K562 (cell line): ENCODE measurements around the gene PPTC7. TPM values are rescaled to one million over a fixed set of nuclear protein-coding genes. Genes with fewer than 3 reads are reported as not detected.

Source experiments
- CREM ChIP-seq: IDR thresholded peaks from 2 replicates; pipeline ENCODE4 v1.6.1; 2014; ENCODE audit warnings: antibody characterized with exemption, low read depth
- HNRNPUL1 ChIP-seq: fragments of 200-400 bp; formaldehyde crosslinking; IDR thresholded peaks from 2 replicates; pipeline ENCODE4 v1.6.1; 2017; ENCODE audit warnings: low read length
- MCM5 ChIP-seq: fragments of 450-650 bp; IDR thresholded peaks from 2 replicates; pipeline ENCODE4 v1.6.1; 2016; ENCODE audit warnings: low read depth
- MYC ChIP-seq, 2 experiments: fragments of 250-450 bp in 1 of 2; sonication (Bioruptor Pico) in 1 of 2; IDR thresholded peaks; 2 replicates each; pipeline versions ENCODE4 v1.5.1 to v1.6.1; 2012 to 2021; ENCODE audit warnings: low read depth in 2 of 2, borderline replicate concordance in 1 of 2, improper control_type of control experiment in 1 of 2, low read length in 1 of 2, mild to moderate bottlenecking in 1 of 2, moderate library complexity in 1 of 2
- RBM17 ChIP-seq: fragments of 200-400 bp; formaldehyde crosslinking; IDR thresholded peaks from 2 replicates; pipeline ENCODE4 v1.6.1; 2017; ENCODE audit warnings: low read depth, mild to moderate bottlenecking, low read length, borderline replicate concordance
- RBM22 ChIP-seq: fragments of 200-400 bp; formaldehyde crosslinking; IDR thresholded peaks from 2 replicates; pipeline ENCODE4 v1.6.1; 2018; ENCODE audit warnings: low read length, low read depth; ENCODE audit not compliant: poor library complexity, severe bottlenecking
- SMC3 ChIP-seq: conservative IDR thresholded peaks from 2 replicates; pipeline ENCODE4 v1.6.1; 2011; ENCODE audit warnings: low read depth, low read length, improper control_type of control experiment; ENCODE audit not compliant: insufficient read depth
- TAF9B ChIP-seq: fragments of 450-650 bp; IDR thresholded peaks from 2 replicates; pipeline ENCODE4 v1.6.1; 2018; ENCODE audit warnings: mild to moderate bottlenecking; ENCODE audit not compliant: partially characterized antibody
- polyA plus RNA-seq, 8 experiments: library from polyadenylated mRNA; depleted of rRNA in 4 of 8; stranded (reverse) in 5 of 8; unstranded in 3 of 8; fragments of >200 nt; fragmentation: Nextera tagmentation in 2 of 8; fragmentation: Illumina TruSeq in 1 of 8; extraction: Ambion mirVana in 2 of 8; extraction: Trizol in 1 of 8; gene quantifications; 2 replicates each; pipeline versions ENCODE4 v1.2.1 to v1.2.3, GENCODE V29; 2011 to 2014; ENCODE audit warnings: inconsistent platforms in 1 of 8, missing spikeins in 1 of 8
- total RNA-seq, 7 experiments: library from RNA; depleted of rRNA in 6 of 7; stranded (reverse); fragments of >200 nt in 6 of 7; fragmentation: Illumina TruSeq in 2 of 7; extraction: Trizol in 2 of 7; gene quantifications; 2 replicates each; pipeline versions ENCODE4 v1.2.1 to v1.2.3, GENCODE V29; 2011 to 2021; ENCODE audit warnings: low replicate concordance in 1 of 7
- TF ChIP-seq, protein P1 (sequence below): fragments of 450-650 bp; IDR thresholded peaks from 2 replicates; pipeline ENCODE4 v1.6.1; 2017; ENCODE audit warnings: mild to moderate bottlenecking, moderate library complexity
- TF ChIP-seq, protein P2 (sequence below): fragments of 450-650 bp; IDR thresholded peaks from 2 replicates; pipeline ENCODE4 v1.6.1; 2016; ENCODE audit warnings: low read depth
- TF ChIP-seq, protein P3 (sequence below): fragments of 450-650 bp; formaldehyde crosslinking; IDR thresholded peaks from 2 replicates; pipeline ENCODE4 v1.4.0; 2020; ENCODE audit warnings: mild to moderate bottlenecking, mixed read lengths
- TF ChIP-seq, protein P4 (sequence below): sonication (generic); formaldehyde crosslinking; IDR thresholded peaks from 2 replicates; pipeline ENCODE4 v1.9.0; 2022; ENCODE audit warnings: mild to moderate bottlenecking, missing genetic modification reagents

The PPTC7 gene
- total and polyA plus RNA-seq, 9 of the 15 experiments (the other 6 are each of a cell fraction or from before 2014, with no cell fraction given), result 2.6 to 23.1 (median 11.9) TPM

DNA sequence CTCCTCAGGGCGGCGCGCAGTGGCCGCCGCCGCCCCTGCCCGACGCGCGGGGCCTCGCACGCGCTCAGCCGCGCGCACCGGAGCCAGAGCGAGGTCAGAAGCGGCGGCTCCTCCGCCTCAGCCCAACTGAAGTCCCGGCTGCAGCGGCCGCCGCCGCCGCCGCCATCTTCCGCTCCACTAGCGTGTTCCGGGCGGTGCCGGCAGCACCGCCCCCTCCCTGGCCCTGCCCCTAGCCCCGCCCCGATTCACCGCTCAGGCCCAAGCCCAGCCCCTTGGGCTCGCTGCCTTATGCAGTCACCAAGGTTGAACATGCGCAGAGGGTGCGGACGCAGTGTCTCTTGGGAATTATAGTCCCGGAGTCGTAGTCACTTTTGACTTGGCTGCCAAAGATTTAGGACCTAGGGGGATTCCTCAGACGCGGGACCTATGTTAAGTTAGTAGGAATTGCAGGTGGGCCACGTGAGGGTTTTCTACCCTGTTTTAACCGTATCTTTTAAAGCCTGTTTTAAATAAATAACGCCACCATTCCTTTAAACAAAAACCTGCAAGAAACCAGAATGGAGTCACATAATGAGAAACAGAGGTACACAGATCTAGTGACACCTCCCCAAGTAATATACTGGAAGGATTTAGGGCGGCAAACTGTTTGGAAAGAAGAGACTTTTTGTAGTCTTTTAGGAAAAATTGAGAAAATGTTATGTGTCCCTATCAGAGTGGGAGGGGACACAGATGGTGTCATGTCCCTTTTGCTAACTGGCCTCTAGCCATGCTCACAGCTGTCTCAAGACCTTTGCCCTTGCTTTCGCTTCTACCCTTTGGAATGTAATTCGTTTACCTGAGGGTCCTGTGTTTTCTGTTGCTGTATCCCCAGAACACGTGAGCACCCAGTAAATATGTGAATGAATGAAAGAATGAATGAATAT, at the start of gene PPTC7 (continued):
- TF ChIP-seq RBM22, result no peak
- peak; percentile 51; the same call in 1 of the 2 replicates for TF ChIP-seq CREM
- TF ChIP-seq, protein P1, sequence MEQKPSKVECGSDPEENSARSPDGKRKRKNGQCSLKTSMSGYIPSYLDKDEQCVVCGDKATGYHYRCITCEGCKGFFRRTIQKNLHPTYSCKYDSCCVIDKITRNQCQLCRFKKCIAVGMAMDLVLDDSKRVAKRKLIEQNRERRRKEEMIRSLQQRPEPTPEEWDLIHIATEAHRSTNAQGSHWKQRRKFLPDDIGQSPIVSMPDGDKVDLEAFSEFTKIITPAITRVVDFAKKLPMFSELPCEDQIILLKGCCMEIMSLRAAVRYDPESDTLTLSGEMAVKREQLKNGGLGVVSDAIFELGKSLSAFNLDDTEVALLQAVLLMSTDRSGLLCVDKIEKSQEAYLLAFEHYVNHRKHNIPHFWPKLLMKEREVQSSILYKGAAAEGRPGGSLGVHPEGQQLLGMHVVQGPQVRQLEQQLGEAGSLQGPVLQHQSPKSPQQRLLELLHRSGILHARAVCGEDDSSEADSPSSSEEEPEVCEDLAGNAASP, result no peak
- TF ChIP-seq RBM17, result no peak
- TF ChIP-seq, protein P2, sequence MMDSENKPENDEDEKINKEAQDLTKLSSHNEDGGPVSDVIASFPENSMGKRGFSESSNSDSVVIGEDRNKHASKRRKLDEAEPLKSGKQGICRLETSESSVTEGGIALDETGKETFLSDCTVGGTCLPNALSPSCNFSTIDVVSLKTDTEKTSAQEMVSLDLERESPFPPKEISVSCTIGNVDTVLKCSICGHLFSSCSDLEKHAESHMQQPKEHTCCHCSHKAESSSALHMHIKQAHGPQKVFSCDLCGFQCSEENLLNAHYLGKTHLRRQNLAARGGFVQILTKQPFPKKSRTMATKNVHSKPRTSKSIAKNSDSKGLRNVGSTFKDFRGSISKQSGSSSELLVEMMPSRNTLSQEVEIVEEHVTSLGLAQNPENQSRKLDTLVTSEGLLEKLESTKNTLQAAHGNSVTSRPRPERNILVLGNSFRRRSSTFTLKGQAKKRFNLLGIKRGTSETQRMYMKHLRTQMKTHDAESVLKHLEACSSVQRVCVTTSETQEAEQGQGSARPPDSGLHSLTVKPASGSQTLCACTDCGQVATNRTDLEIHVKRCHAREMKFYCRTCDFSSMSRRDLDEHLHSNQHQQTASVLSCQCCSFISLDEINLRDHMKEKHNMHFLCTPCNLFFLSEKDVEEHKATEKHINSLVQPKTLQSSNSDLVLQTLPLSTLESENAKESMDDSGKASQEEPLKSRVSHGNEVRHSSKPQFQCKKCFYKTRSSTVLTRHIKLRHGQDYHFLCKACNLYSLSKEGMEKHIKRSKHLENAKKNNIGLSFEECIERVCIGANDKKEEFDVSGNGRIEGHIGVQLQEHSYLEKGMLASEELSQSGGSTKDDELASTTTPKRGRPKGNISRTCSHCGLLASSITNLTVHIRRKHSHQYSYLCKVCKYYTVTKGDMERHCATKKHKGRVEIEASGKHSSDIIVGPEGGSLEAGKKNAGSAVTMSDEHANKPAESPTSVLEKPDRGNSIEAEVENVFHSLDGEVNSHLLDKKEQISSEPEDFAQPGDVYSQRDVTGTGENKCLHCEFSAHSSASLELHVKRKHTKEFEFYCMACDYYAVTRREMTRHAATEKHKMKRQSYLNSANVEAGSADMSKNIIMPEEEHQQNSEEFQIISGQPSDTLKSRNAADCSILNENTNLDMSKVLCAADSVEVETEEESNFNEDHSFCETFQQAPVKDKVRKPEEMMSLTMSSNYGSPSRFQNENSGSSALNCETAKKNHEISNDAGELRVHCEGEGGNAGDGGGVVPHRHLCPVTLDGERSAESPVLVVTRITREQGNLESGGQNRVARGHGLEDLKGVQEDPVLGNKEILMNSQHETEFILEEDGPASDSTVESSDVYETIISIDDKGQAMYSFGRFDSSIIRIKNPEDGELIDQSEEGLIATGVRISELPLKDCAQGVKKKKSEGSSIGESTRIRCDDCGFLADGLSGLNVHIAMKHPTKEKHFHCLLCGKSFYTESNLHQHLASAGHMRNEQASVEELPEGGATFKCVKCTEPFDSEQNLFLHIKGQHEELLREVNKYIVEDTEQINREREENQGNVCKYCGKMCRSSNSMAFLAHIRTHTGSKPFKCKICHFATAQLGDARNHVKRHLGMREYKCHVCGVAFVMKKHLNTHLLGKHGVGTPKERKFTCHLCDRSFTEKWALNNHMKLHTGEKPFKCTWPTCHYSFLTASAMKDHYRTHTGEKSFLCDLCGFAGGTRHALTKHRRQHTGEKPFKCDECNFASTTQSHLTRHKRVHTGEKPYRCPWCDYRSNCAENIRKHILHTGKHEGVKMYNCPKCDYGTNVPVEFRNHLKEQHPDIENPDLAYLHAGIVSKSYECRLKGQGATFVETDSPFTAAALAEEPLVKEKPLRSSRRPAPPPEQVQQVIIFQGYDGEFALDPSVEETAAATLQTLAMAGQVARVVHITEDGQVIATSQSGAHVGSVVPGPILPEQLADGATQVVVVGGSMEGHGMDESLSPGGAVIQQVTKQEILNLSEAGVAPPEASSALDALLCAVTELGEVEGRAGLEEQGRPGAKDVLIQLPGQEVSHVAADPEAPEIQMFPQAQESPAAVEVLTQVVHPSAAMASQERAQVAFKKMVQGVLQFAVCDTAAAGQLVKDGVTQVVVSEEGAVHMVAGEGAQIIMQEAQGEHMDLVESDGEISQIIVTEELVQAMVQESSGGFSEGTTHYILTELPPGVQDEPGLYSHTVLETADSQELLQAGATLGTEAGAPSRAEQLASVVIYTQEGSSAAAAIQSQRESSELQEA, result no peak
- TF ChIP-seq, protein P3, sequence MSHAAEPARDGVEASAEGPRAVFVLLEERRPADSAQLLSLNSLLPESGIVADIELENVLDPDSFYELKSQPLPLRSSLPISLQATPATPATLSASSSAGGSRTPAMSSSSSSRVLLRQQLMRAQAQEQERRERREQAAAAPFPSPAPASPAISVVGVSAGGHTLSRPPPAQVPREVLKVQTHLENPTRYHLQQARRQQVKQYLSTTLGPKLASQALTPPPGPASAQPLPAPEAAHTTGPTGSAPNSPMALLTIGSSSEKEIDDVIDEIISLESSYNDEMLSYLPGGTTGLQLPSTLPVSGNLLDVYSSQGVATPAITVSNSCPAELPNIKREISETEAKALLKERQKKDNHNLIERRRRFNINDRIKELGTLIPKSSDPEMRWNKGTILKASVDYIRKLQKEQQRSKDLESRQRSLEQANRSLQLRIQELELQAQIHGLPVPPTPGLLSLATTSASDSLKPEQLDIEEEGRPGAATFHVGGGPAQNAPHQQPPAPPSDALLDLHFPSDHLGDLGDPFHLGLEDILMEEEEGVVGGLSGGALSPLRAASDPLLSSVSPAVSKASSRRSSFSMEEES (CRISPR knock-in tag), result no peak
- TF ChIP-seq, protein P4, sequence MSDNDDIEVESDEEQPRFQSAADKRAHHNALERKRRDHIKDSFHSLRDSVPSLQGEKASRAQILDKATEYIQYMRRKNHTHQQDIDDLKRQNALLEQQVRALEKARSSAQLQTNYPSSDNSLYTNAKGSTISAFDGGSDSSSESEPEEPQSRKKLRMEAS (CRISPR knock-in tag), result no peak
- no peak for TF ChIP-seq HNRNPUL1
- TF ChIP-seq MYC (IDR thresholded peaks at IDR 0.05; ENCODE audit: low read depth, low read length), result no peak
- TF ChIP-seq MYC (CRISPR knock-in tag; IDR thresholded peaks at IDR 0.05; ENCODE audit: borderline replicate concordance, low read depth), result no peak
- TF ChIP-seq SMC3, result no peak
- TF ChIP-seq MCM5, result no peak
- TF ChIP-seq TAF9B, result peak; percentile 59
